ENCODE measurements around the gene FAM114A2.
"Not testable (repeated sequence)": the region's sequence is repeated elsewhere in the genome, so short reads cannot be mapped to it uniquely, and the experiment has no call there.

Gene FAM114A2

GRCh38 chr5:154038707-154039457 lies at the start of gene FAM114A2, which contains the start of gene MFAP3:
TSS of gene FAM114A2 (minus strand) at chr5:154038910. CDS start at chr5:154034953, 3,957 bp downstream.
TSS of gene MFAP3 (plus strand) at chr5:154038967. CDS start at chr5:154049723, 10,756 bp downstream.
- peak; percentile 94 for DNase-seq (ENCODE audit: low read depth, low spot score)

GRCh38 chr5:154087260-154087659 lies 48.5 kb upstream of the FAM114A2 start:
- no peak for DNase-seq (ENCODE audit: low read depth, low spot score)

- DNase-seq (ENCODE audit: low read depth, low spot score): no peak
These were observed 47.9 kb upstream of the FAM114A2 start for GRCh38 chr5:154086641-154087040.

DNA sequence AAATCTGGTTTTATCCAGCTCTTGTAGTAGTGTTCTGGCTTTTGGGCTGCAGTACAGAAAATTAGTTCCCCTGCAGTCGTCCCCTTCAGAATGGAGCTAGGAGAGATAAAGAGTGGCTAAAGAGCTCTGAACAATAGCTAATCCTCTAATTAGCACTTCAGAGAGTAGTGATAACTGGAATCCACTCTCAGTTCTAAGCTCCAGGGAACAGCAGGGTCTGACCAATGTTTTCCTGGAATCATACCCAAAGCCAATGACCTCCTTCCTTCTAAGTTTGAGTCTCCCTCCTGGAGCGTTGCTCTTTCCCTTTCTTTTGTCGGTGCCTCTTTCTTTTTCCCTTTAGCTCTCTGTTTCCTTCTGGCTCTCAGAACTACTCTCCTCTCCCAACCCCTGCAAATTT lies 47.4 kb upstream of the FAM114A2 start:
- peak; percentile 57 for DNase-seq (ENCODE audit: low read depth, low spot score)

- DNase-seq (ENCODE audit: low read depth, low spot score): no peak
These were observed 45.4 kb upstream of the FAM114A2 start for GRCh38 chr5:154084062-154084639.

DNA sequence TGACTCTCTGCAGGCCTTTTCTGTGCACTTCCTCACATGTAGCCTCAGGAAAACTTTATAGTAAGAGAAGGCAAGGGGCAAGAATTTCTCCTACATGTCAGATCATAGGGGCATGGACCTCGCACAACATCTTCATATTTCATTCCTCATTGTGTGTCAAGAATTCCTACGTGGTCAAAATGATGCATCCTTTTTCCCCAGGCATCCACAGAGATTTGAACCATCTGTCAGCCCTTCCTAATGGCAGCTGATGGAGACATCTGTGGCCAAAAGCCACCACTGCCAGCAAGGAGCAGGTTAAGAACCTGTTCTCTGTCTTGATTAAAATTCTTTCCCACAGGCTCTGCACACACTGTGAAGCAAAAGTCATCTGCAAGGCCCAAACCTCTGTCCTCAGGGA lies 42.5 kb upstream of the FAM114A2 start:
- no peak for DNase-seq (ENCODE audit: low read depth, low spot score)

GRCh38 chr5:154078272-154078671 lies 39.6 kb upstream of the FAM114A2 start:
- DNase-seq (ENCODE audit: low read depth, low spot score): no peak

GRCh38 chr5:154077696-154078095 lies 39.0 kb upstream of the FAM114A2 start:
- no peak for DNase-seq (ENCODE audit: low read depth, low spot score)

GRCh38 chr5:154076240-154076922 lies 37.7 kb upstream of the FAM114A2 start:
- DNase-seq (ENCODE audit: low read depth, low spot score): no peak

DNA sequence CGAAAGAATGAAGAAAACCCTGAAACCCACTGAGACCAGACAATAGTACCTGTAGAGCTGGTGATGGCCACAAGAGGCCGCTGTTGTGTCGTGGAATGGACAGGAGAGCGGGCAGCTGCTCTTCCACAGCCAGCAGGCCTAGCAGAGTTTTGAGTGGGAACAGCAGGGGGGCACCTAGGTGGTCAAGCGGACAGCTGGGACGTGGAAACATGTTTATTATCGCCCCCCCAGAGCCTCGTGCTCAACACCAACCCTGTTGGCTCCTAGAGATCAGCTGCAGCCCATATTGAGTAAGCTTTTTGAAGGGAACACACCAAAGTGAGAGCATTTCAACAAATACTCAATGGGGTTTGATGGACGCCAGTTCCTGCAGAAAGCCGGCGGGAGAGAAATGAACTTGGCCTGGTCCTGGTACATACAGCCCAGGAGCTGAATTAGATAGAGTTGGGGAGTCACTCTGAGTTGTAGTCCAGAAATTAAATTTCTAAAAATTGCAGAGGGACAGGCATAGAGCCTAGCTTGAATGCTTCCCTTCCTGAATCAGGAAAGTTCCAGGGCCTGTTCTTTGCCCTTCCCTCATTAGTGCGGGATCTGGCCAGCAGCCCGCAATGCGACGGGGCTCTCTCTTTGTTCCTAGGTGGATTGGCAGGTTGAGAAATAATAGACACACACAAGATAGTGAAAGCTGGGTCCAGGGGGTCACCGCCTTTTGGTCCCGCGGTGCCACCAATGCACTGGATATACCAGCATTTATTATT lies 33.9 kb upstream of the FAM114A2 start:
- DNase-seq (ENCODE audit: low read depth, low spot score): peak; percentile 89

- DNase-seq (ENCODE audit: low read depth, low spot score): no peak
These were observed 33.2 kb upstream of the FAM114A2 start for GRCh38 chr5:154071799-154072413.

DNA sequence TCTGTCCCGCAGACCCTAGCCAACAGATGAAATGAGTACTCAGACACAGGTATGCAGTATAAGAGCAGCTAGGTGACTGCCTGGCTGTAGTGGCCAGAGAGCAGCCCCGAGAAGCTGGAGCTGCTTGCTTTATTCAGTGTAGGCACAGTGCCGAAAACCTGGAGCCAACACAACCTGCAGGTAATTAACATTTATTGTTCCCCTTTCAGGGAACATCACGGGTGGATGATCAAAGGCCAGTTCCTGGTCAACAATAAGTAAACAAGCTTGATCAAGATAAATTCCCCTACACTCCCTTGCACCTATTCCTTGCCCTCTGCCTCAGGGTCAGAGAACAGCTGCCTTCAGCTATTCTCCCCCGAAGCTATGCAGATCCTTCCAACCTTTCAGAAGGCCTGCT lies 31.1 kb upstream of the FAM114A2 start:
- DNase-seq (ENCODE audit: low read depth, low spot score): not testable (repeated sequence)

DNA sequence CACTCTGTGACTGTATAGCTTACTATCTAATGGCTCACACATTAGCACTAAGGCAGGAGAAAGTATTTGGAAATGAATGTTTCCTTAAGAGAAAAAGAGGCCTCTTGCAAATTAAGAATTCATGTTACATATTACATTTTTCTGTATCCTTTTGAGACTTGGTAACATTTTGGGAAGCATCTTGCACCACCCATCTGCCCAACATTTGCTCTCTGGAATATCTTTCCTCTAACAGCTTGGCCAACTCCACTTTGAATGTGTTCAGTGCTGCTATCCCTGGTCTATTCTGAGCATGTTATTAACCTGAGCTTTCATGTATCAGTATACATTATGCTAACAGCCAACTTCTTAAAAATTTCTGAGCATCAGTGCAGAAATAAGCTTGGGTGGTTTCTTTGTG lies 27.3 kb upstream of the FAM114A2 start:
- DNase-seq (ENCODE audit: low read depth, low spot score): no peak

- DNase-seq (ENCODE audit: low read depth, low spot score): no peak
These were observed 24.7 kb upstream of the FAM114A2 start for GRCh38 chr5:154063372-154063771.

- DNase-seq (ENCODE audit: low read depth, low spot score): no peak
These were observed 21.9 kb upstream of the FAM114A2 start for GRCh38 chr5:154060606-154061005.

DNA sequence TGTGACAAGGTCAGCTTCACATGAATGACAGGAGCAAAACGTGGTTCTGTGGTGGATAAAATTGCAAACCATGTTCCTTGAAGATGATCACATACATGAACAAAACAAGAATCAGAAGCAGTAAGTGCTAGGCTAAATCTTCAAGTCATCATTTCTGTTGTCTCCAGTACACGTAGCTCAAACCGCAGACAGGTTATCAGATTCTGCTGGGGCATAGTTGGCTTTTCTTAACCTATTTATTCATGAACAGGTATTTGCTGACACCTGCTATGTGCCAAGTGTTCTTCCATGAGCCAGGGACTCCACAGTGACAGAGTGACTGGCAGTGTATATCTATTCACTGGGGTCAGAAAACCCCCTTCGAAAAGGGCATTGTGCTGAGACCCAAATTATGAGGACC lies 20.9 kb upstream of the FAM114A2 start:
- DNase-seq (ENCODE audit: low read depth, low spot score): no peak

- no peak for DNase-seq (ENCODE audit: low read depth, low spot score)
These were observed 20.3 kb upstream of the FAM114A2 start for GRCh38 chr5:154059039-154059430.

- no peak for DNase-seq (ENCODE audit: low read depth, low spot score)
These were observed 19.6 kb upstream of the FAM114A2 start for GRCh38 chr5:154058055-154059038.

GRCh38 chr5:154055201-154055600 lies 16.5 kb upstream of the FAM114A2 start:
- no peak for DNase-seq (ENCODE audit: low read depth, low spot score)

- no peak for DNase-seq (ENCODE audit: low read depth, low spot score)
These were observed 14.8 kb upstream of the FAM114A2 start for GRCh38 chr5:154053468-154053867.

Measured in ELF-1 (cell line).